ENCODE data around the gene IRX6.

The IRX6 gene

GRCh38 chr16:55294129-55294528 lies 29.9 kb upstream of the IRX6 start:
- TF ChIP-seq CTCF (IDR thresholded peaks at IDR 0.05) (peak; percentile 47), ZFX (IDR thresholded peaks at IDR 0.05; ENCODE audit: borderline replicate concordance) (no peak)
- H3K27ac ChIP-seq: no peak overlapping the region

GRCh38 chr16:55294931-55295342 lies 29.1 kb upstream of the IRX6 start:
- no peak overlapping the region for H3K27ac ChIP-seq
- TF ChIP-seq ZFX (IDR thresholded peaks at IDR 0.05; ENCODE audit: borderline replicate concordance) (no peak), CTCF (IDR thresholded peaks at IDR 0.05) (no peak)

- H3K27ac ChIP-seq: peak overlapping the region; percentile 43
- TF ChIP-seq ZFX (IDR thresholded peaks at IDR 0.05; ENCODE audit: borderline replicate concordance): no peak
- TF ChIP-seq CTCF (IDR thresholded peaks at IDR 0.05): no peak
Measured at GRCh38 chr16:55297062-55297909, 26.7 kb upstream of the IRX6 start.

GRCh38 chr16:55297910-55298479 lies 26.0 kb upstream of the IRX6 start:
- no peak for TF ChIP-seq CTCF (IDR thresholded peaks at IDR 0.05)
- no peak for TF ChIP-seq ZFX (IDR thresholded peaks at IDR 0.05; ENCODE audit: borderline replicate concordance)
- no peak overlapping the region for H3K27ac ChIP-seq

- TF ChIP-seq ZFX (IDR thresholded peaks at IDR 0.05; ENCODE audit: borderline replicate concordance): no peak
- no peak for TF ChIP-seq CTCF (IDR thresholded peaks at IDR 0.05)
- no peak overlapping the region for H3K27ac ChIP-seq
Measured at GRCh38 chr16:55301385-55302008, 22.5 kb upstream of the IRX6 start.

GRCh38 chr16:55302635-55303034 lies 21.4 kb upstream of the IRX6 start:
- TF ChIP-seq CTCF (IDR thresholded peaks at IDR 0.05): no peak
- TF ChIP-seq ZFX (IDR thresholded peaks at IDR 0.05; ENCODE audit: borderline replicate concordance): no peak

GRCh38 chr16:55308973-55309372 lies 15.0 kb upstream of the IRX6 start:
- no peak overlapping the region for H3K27ac ChIP-seq
- TF ChIP-seq CTCF (IDR thresholded peaks at IDR 0.05) (no peak), ZFX (IDR thresholded peaks at IDR 0.05; ENCODE audit: borderline replicate concordance) (no peak)

More at GRCh38 chr16:55302635-55303034, 21.4 kb upstream of the IRX6 start:
- no peak overlapping the region for H3K27ac ChIP-seq
